Gastrocnemius medialis (tissue), 4 donors: ENCODE measurements around the gene B3GAT1. TPM values are rescaled to one million over a fixed set of nuclear protein-coding genes. Genes with fewer than 3 reads are reported as not detected.

Experiments
- ATAC-seq, 2 donors: fragments of 150-250 bp; one replicate each; pipeline ENCODE4 v1.9.1; 2016
- DNase-seq, 2 donors: peaks; one replicate each; pipeline ENCODE4 v3.0.0-alpha.2; 2019
- H3K27ac ChIP-seq, 4 donors: fragments of 200-600 bp; sonication (generic); 1 replicate in 1 of 4; 2 replicates in 3 of 4; pipeline ENCODE4 v1.5.1; 2016 to 2018; ENCODE audit warnings: mild to moderate bottlenecking in 2 of 4, moderate library complexity in 1 of 4
- H3K27me3 ChIP-seq, 3 donors: fragments of 200-600 bp; sonication (generic) in 2 of 3; 1 replicate in 1 of 3; 2 replicates in 2 of 3; pipeline versions ENCODE4 v1.5.1 to v1.6.0; 2016 to 2019; ENCODE audit warnings: mild to moderate bottlenecking in 1 of 3, moderate library complexity in 1 of 3
- H3K36me3 ChIP-seq, 2 donors: fragments of 200-600 bp; sonication (generic) in 1 of 2; one replicate each; pipeline ENCODE4 v1.5.1; 2017 to 2018
- H3K4me1 ChIP-seq, 2 donors: fragments of 200-600 bp; sonication (generic) in 1 of 2; one replicate each; pipeline ENCODE4 v1.5.1; 2016 to 2017; ENCODE audit warnings: mild to moderate bottlenecking in 2 of 2
- H3K4me3 ChIP-seq, 4 donors: fragments of 200-600 bp; sonication (generic) in 3 of 4; 1 replicate in 1 of 4; 2 replicates in 3 of 4; pipeline ENCODE4 v1.5.1; 2016 to 2019; ENCODE audit warnings: mild to moderate bottlenecking in 2 of 4
- H3K9me3 ChIP-seq, 3 donors: fragments of 200-600 bp; sonication (generic) in 2 of 3; 1 replicate in 1 of 3; 2 replicates in 2 of 3; pipeline ENCODE4 v1.5.1; 2016 to 2019
- CTCF ChIP-seq, 5 experiments: fragments of 450-650 bp in 3 of 5; fragments of 200-600 bp in 2 of 5; sonication (generic) in 2 of 5; IDR thresholded peaks in 4 of 5; conservative IDR thresholded peaks in 1 of 5; 1 replicate in 4 of 5; 2 replicates in 1 of 5; pipeline ENCODE4 v1.5.1; 2016 to 2019; ENCODE audit warnings: antibody characterized with exemption in 5 of 5, mild to moderate bottlenecking in 3 of 5, moderate library complexity in 3 of 5
- POLR2A ChIP-seq, 2 donors: fragments of 450-650 bp; IDR thresholded peaks; one replicate each; pipeline ENCODE4 v1.6.1; 2017; ENCODE audit warnings: antibody characterized with exemption in 2 of 2, mild to moderate bottlenecking in 2 of 2, moderate library complexity in 2 of 2
- in situ Hi-C, 4 donors: fragments of 200-750 bp; cut with MboI; loops; one replicate each; pipeline versions ENCODE4 v1.15.0 to v1.8.0; 2017; ENCODE audit warnings: low sequenced_read_pairs in 4 of 4
- intact Hi-C: fragments of 100-400 bp; cut with DNase I; formaldehyde crosslinking; loops from one replicate; pipeline ENCODE4 v1.15.1; 2023; ENCODE audit warnings: low total_unique reads
- total RNA-seq, 4 donors: library from RNA; depleted of rRNA; stranded (reverse); fragments of >200 nt; gene quantifications; one replicate each; pipeline versions ENCODE4 v1.1.0 to v1.2.3, GENCODE V29; 2016

Gene B3GAT1
- total RNA-seq, 4 donors from 2014 or later: 0.10 TPM; not detected in 3

- no peaks in the 10 kb centered on the region for H3K9me3 ChIP-seq
- DNase-seq (no peak), ATAC-seq (no peak)
- H3K36me3 ChIP-seq: no peaks in the 10 kb centered on the region
- no peak overlapping the region for H3K4me3 ChIP-seq
- TF ChIP-seq POLR2A (IDR thresholded peaks at IDR 0.05): no peak
- TF ChIP-seq CTCF (IDR thresholded peaks at IDR 0.05 in 4 of 5, conservative IDR thresholded peaks at IDR 0.05 in 1 of 5): no peak
- in situ Hi-C loops: no loop called here
- no peaks in the 10 kb centered on the region for H3K4me1 ChIP-seq
- no peak overlapping the region for H3K27ac ChIP-seq
- intact Hi-C loops: no loop called here
- H3K27me3 ChIP-seq: no peaks in the 10 kb centered on the region
Measured at GRCh38 chr11:134355656-134356055, 56.4 kb downstream of the B3GAT1 start.

GRCh38 chr11:134355136-134355535, 56.9 kb downstream of the B3GAT1 start:
- no peaks in the 10 kb centered on the region for H3K27me3 ChIP-seq

GRCh38 chr11:134352111-134352510, 59.9 kb downstream of the B3GAT1 start:
- no peaks in the 10 kb centered on the region for H3K9me3 ChIP-seq
- DNase-seq: no peak
- H3K4me1 ChIP-seq: no peaks in the 10 kb centered on the region
- ATAC-seq: no peak
- in situ Hi-C loops (no loop called here), intact Hi-C loops (no loop called here)
- H3K27me3 ChIP-seq: no peaks in the 10 kb centered on the region
- H3K4me3 ChIP-seq: no peak overlapping the region
- no peaks in the 10 kb centered on the region for H3K36me3 ChIP-seq
- no peak overlapping the region for H3K27ac ChIP-seq
- TF ChIP-seq CTCF (IDR thresholded peaks at IDR 0.05 in 4 of 5, conservative IDR thresholded peaks at IDR 0.05 in 1 of 5) (no peak), POLR2A (IDR thresholded peaks at IDR 0.05) (no peak)

More at GRCh38 chr11:134355136-134355535, 56.9 kb downstream of the B3GAT1 start:
- intact Hi-C loops (no loop called here), in situ Hi-C loops (no loop called here)
- Histone ChIP-seq H3K36me3 (no peaks in the 10 kb centered on the region), H3K9me3 (no peaks in the 10 kb centered on the region), H3K27ac (no peak overlapping the region), H3K4me1 (no peaks in the 10 kb centered on the region), H3K4me3 (no peak overlapping the region)
- TF ChIP-seq POLR2A (IDR thresholded peaks at IDR 0.05) (no peak), CTCF (IDR thresholded peaks at IDR 0.05 in 4 of 5, conservative IDR thresholded peaks at IDR 0.05 in 1 of 5) (no peak)
- no peak for ATAC-seq
- DNase-seq: no peak

- Histone ChIP-seq H3K4me3 (no peak overlapping the region), H3K27me3 (no peaks in the 10 kb centered on the region), H3K36me3 (no peaks in the 10 kb centered on the region), H3K9me3 (no peaks in the 10 kb centered on the region), H3K27ac (no peak overlapping the region), H3K4me1 (no peaks in the 10 kb centered on the region)
- in situ Hi-C loops (no loop called here), intact Hi-C loops (no loop called here)
- no peak for DNase-seq
- TF ChIP-seq POLR2A (IDR thresholded peaks at IDR 0.05) (no peak), CTCF (IDR thresholded peaks at IDR 0.05 in 4 of 5, conservative IDR thresholded peaks at IDR 0.05 in 1 of 5) (no peak)
- ATAC-seq: no peak
Measured at GRCh38 chr11:134350381-134350780, 61.7 kb downstream of the B3GAT1 start.

GRCh38 chr11:134349802-134350355, 62.2 kb downstream of the B3GAT1 start:
- no peaks in the 10 kb centered on the region for H3K4me1 ChIP-seq
- ATAC-seq (no peak), DNase-seq (no peak)
- in situ Hi-C loops (no loop called here), intact Hi-C loops (no loop called here)
- H3K9me3 ChIP-seq: no peaks in the 10 kb centered on the region
- no peak overlapping the region for H3K4me3 ChIP-seq
- H3K36me3 ChIP-seq: no peaks in the 10 kb centered on the region
- TF ChIP-seq POLR2A (IDR thresholded peaks at IDR 0.05): no peak
- no peak for TF ChIP-seq CTCF (IDR thresholded peaks at IDR 0.05 in 4 of 5, conservative IDR thresholded peaks at IDR 0.05 in 1 of 5)
- no peaks in the 10 kb centered on the region for H3K27me3 ChIP-seq
- H3K27ac ChIP-seq: no peak overlapping the region
